BE2C (cell line): ENCODE data around the gene EML4. TPM values are rescaled to one million over a fixed set of nuclear protein-coding genes. Genes with fewer than 3 reads are reported as not detected.
A peak's percentile ranks its signal among the peaks of the same experiment; 100 is the strongest.
"Not testable (repeated sequence)": the region's sequence is repeated elsewhere in the genome, so short reads cannot be mapped to it uniquely, and the experiment has no call there.

Experiments
- DNase-seq: peaks from one replicate; pipeline ENCODE4 v3.0.0-alpha.2; 2020
- H3K27me3 ChIP-seq: fragments of 250-450 bp; sonication (Bioruptor Pico); 2 replicates; pipeline ENCODE4 v1.5.1; 2020; ENCODE audit warnings: mild to moderate bottlenecking
- H3K36me3 ChIP-seq: fragments of 250-450 bp; sonication (Bioruptor Pico); 2 replicates; pipeline ENCODE4 v1.5.1; 2020; ENCODE audit warnings: mild to moderate bottlenecking
- H3K4me1 ChIP-seq: fragments of 250-450 bp; sonication (Bioruptor Pico); 2 replicates; pipeline ENCODE4 v1.5.1; 2020
- H3K4me3 ChIP-seq: 2 replicates; pipeline ENCODE4 v1.5.1; 2011; ENCODE audit warnings: low read depth, low read length
- H3K9me3 ChIP-seq: fragments of 250-450 bp; sonication (Bioruptor Pico); 2 replicates; pipeline ENCODE4 v1.5.1; 2020
- CTCF ChIP-seq: IDR thresholded peaks from 2 replicates; pipeline ENCODE4 v1.5.1; 2012; ENCODE audit warnings: mild to moderate bottlenecking, low read depth, low read length
- polyA plus RNA-seq: library from polyadenylated mRNA; unstranded; fragments of >200 nt; gene quantifications from one replicate; pipeline ENCODE4 v1.2.1, GENCODE V29; 2012; ENCODE audit warnings: low read depth, missing spikeins; ENCODE audit not compliant: insufficient read length, insufficient read depth

The EML4 gene
- 128 TPM for polyA plus RNA-seq

- TF ChIP-seq CTCF, result no peak
- Histone ChIP-seq H3K4me3 (peak within 1 kb of the TSS; percentile 92), H3K36me3 (peaks cover 7% of the 10 kb centered on the region), H3K9me3 (no peaks in the 10 kb centered on the region), H3K4me1 (peaks cover 4% of the 10 kb centered on the region), H3K27me3 (no peaks in the 10 kb centered on the region)
- DNase-seq, result peak; percentile 96
Measured at GRCh38 chr2:42169100-42169873, at the start of gene EML4. Gene EML4 (plus strand): TSS chr2:42169353. CDS start chr2:42169612, 259 bp downstream.

- Histone ChIP-seq H3K9me3 (no peaks in the 10 kb centered on the region; the same call in 1 of the 2 replicates), H3K36me3 (no peaks in the 10 kb centered on the region), H3K4me1 (peaks cover 48% of the 10 kb centered on the region), H3K4me3 (no peak overlapping the region), H3K27me3 (no peaks in the 10 kb centered on the region)
- no peak for TF ChIP-seq CTCF
- peak; percentile 36 for DNase-seq
Measured at GRCh38 chr2:42123426-42123825, 45.7 kb upstream of the EML4 start.

- DNase-seq, result no peak
- no peaks in the 10 kb centered on the region for H3K27me3 ChIP-seq
Measured at GRCh38 chr2:42124011-42124785, 45.0 kb upstream of the EML4 start.

GRCh38 chr2:42125841-42126594 is 43.1 kb upstream of the EML4 start:
- no peak for DNase-seq
- H3K4me1 ChIP-seq, result peaks cover 47% of the 10 kb centered on the region
- no peak for TF ChIP-seq CTCF

More at GRCh38 chr2:42124011-42124785, 45.0 kb upstream of the EML4 start:
- H3K4me3 ChIP-seq, result no peak overlapping the region
- peaks cover 48% of the 10 kb centered on the region for H3K4me1 ChIP-seq
- H3K36me3 ChIP-seq, result no peaks in the 10 kb centered on the region
- no peak for TF ChIP-seq CTCF
- no peaks in the 10 kb centered on the region; the same call in 1 of the 2 replicates for H3K9me3 ChIP-seq

GRCh38 chr2:42126873-42127272 is 42.3 kb upstream of the EML4 start:
- H3K36me3 ChIP-seq, H3K9me3 ChIP-seq, H3K27me3 ChIP-seq, DNase-seq, H3K4me3 ChIP-seq: not testable (repeated sequence)
- H3K4me1 ChIP-seq, result peaks cover 50% of the 10 kb centered on the region

More at GRCh38 chr2:42125841-42126594, 43.1 kb upstream of the EML4 start:
- H3K9me3 ChIP-seq, result no peaks in the 10 kb centered on the region; the same call in 1 of the 2 replicates
- no peaks in the 10 kb centered on the region for H3K36me3 ChIP-seq
- H3K27me3 ChIP-seq, result no peaks in the 10 kb centered on the region
- H3K4me3 ChIP-seq, result no peak overlapping the region
